Anterior cingulate cortex (tissue), 58 donors: Measurements from ENCODE around the gene SOX15.
A peak's percentile ranks its signal among the peaks of the same experiment; 100 is the strongest.
"Not testable (repeated sequence)": the region's sequence is repeated elsewhere in the genome, so short reads cannot be mapped to it uniquely, and the experiment has no call there.

ENCODE experiments used
- DNase-seq, 58 donors: peaks; one replicate each; lab custom pipeline; 2025; lab: John Stamatoyannopoulos, UW

Gene SOX15

GRCh38 chr17:7589891-7590691, at the start of gene SOX15:
SOX15 (minus strand) TSS chr17:7590094; CDS start chr17:7589676, 418 bp downstream.
- no peak for DNase-seq

DNA sequence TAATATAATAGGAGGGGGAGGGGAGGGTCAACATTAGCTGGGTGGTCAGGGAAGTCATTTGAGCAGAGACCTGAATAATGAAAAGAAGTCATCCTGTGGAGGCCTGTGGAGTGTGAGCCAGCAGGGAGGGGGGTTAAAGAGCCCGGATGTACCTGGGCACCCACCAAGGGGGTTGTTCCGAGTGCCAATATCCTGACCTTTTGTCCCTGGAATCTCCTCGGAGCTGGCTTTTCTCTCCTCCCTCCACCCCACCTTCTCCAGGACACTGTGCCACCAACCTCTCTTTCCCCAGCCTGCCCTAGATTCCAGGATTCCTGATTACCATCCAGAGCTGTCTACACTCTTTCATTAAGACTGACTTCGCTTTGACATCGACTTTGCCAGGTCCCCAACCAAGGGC, 46.3 kb upstream of the SOX15 start:
- DNase-seq = no peak

GRCh38 chr17:7634384-7634783, 44.5 kb upstream of the SOX15 start:
- DNase-seq = peak in 34 of 58 donors; percentile 7 to 60 (median 40)

- no peak for DNase-seq
Measured at GRCh38 chr17:7633093-7633492, 43.2 kb upstream of the SOX15 start.

GRCh38 chr17:7632492-7632894, 42.6 kb upstream of the SOX15 start:
- DNase-seq = peak in 2 of 58 donors; percentile 11 to 18

DNA sequence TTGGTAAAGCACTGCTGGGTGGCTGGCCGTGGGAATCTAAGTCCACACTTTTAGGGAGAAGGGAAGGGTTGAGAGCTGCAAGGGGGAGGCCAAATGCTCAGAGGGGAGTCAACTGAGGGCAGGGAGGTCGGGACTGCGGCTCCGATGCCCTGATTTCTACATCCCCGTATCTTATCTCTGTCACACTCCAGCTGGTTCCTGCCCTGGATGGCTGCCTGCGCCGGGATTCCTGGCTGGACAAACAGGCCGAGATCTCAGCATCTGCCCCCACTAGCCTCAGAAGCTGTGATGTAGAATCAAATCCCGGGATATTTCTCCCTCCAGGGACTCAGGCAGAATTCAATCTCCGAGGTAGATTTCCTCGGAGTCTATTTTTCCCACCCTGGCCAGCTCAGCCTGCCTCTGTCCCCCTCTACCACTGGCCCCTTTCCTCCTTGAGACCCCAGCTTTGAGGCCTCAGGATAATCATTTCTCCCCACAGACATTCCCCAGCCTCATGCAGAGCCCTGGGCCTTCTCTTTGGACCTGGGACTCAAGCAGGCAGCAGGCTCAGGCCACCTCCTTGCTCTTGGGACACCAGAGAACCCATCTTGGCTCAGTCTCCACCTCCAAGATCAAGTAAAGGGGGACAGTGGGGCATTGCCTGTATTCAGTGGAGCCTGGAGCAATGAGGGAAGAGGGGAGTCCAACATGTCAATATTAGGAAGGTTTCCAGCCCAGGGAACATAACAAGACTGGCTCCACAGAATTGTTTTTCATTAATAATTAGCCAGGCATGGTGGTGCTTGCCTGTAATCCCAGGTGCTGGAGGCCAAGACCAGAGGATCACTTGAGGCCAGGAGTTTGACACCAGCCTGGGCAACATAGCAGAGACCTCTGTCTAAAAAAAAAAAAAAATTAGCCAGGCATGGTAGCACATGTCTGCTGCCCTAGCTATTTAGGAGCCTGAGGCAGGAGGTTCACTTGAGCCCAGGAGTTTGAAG, 41.8 kb upstream of the SOX15 start:
- DNase-seq = no peak

DNA sequence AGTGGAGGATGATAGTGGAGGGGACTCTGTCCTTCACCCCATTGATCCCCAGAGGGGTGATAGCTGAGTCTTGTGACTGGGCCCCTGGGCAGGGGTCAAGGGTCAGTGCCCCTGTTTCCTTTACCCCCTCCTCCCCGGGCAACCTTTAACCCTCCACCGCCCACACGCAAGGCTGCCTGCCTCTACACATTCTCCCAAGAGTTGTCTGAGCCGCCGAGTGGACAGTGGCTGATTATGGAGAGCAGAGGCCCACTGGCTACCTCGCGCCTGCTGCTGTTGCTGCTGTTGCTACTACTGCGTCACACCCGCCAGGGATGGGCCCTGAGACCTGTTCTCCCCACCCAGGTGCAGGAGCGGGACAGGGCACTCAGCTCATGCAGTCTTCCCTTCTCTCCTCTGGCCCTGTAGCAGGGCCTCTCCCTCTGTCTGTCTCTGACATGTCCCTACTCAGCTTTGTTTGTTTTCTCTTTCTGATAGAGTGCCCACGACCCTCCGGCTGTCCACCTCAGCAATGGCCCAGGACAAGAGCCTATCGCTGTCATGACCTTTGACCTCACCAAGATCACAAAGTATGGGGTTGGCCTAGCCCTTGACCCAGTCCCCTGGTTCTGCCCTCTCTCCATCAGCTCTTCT, 40.2 kb upstream of the SOX15 start, which contains the start of gene SHBG:
SHBG (plus strand) TSS at position 197 of the 633 bp plus-strand sequence; CDS start at position 235, 38 bp downstream.
- DNase-seq = no peak

DNA sequence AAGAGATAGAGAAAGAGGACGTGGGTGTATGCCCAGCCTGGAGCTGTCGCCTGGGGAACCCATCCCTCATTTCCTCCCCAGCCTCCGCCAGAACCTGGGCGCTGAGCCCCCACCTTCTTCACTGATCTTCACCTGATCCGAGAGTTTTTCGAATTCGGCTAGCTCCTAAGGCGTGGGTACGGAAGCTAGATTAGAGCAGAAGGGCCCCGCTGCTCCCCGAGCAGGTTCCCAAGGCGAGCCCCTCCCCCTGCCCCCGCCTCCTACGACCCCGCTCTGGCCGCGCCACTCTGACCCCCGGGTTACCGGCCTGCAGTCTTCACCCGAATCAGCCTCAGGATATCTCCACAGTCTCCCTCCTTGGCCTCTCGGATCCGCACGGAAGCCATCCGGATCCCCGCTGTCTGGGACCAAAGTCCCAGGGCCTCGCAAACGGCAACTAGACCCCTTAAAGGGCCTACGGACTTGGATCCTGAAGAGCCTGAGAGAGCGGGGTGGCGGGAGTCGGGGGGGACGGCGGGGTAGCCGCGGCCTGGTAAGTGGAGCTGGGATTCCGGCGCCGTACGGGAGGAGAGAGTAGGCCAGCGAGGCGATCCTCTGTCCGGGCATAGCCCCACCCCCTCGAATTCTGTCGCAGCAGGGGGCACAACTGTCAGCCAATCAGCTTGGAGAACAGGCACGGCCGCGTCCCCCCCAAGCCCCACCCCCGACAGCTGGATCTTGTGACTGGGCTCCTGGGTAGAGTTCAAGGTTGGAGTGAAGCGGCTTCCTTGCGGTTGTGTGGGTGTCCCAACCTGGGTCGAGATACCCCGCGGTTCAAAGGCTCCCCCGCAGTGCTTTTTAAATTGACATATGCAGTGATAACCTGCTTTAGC, 37.6 kb upstream of the SOX15 start, which contains the start of gene SAT2:
SAT2 (minus strand) TSS at position 572 of the 872 bp plus-strand sequence; CDS start at position 386, 186 bp downstream.
- peak; percentile 52 to 97 (median 92) for DNase-seq

DNA sequence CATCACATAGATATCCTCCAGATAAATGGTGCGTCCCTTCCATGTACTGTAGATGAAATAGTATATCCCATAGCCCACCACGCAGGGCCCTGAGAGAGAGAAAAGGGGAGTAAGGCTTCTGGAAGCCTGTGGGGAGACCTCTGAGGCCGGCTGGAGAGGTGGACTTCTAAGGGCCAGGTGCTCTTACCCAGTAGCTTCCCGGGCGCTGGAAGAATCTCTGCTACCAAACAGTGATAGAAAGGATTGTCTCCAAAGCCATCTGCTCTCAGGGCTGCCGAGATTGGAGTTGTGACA, 37.0 kb upstream of the SOX15 start:
- peak in 3 of 58 donors; percentile 15 to 22 (median 18) for DNase-seq

GRCh38 chr17:7626307-7626706, 36.4 kb upstream of the SOX15 start:
- DNase-seq = peak in 8 of 58 donors; percentile 6 to 20 (median 12)

GRCh38 chr17:7625749-7626148, 35.9 kb upstream of the SOX15 start:
- DNase-seq = not testable (repeated sequence)

DNA sequence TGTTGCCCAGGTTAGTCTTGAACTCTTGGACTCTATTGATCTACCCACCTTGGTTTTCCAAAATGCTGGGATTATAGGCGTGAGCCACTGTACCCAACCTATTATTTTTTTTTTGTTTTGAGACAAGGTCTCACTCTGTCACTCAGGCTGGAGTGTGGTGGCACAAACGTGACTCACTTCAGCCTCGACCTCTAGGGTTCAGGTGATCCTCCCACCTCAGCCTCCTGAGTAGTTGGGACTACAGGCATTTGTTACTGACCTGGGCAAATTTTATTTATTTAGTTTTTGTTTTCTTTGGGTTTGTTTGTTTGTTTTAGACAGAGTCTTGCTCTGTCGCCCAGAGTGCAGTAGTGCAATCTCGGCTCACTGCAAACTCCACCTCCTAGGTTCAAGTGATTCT, 33.8 kb upstream of the SOX15 start:
- DNase-seq = no peak

GRCh38 chr17:7620835-7621234, 30.9 kb upstream of the SOX15 start:
- DNase-seq = no peak

DNA sequence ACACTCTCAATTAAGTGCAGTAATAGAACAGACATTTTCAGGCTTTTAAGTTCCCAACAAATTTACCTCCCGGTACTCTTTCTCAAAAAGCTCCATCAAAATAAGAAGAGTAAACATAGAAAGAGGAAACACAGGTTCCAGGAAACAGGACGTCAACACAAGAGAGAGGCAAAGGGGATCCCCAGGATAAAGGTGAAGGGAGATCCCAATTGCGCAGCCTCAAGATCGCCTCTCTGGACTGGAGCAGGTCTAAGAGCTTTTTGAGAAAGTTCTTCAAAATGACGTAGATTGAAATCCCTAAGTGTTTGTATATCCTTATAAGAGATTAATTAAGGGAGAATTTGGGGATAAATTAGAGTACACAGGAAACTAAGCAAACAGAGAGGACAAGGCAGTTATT, 28.7 kb upstream of the SOX15 start:
- no peak for DNase-seq

DNA sequence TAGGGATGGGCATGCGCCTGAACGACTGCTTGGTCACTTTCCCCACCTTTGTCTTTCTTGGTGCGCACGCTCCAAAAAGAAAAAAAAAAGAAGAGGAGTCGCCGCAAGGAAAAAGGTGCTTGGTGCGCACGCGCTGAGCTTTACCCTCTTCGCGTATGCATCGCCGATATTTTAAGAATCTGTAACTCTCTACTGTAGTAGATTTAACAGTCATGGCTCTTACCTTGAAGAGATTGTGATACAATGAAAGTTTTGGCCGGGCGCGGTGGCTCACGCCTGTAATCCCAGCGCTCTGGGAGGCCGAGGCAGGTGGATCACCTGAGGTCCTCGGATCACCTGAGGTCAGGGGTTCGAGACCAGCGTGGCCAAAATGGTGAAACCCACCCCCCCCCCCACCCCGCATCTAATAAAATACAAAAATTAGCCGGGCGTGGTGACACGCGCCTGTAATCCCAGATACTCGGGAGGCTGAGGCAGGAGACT, 25.4 kb upstream of the SOX15 start:
- no peak for DNase-seq

GRCh38 chr17:7614425-7615264, 24.8 kb upstream of the SOX15 start, which contains the start of gene FXR2:
FXR2 (minus strand) TSS chr17:7614897; CDS start chr17:7614532, 365 bp downstream.
- DNase-seq = peak; percentile 91 to 100 (median 99)

DNA sequence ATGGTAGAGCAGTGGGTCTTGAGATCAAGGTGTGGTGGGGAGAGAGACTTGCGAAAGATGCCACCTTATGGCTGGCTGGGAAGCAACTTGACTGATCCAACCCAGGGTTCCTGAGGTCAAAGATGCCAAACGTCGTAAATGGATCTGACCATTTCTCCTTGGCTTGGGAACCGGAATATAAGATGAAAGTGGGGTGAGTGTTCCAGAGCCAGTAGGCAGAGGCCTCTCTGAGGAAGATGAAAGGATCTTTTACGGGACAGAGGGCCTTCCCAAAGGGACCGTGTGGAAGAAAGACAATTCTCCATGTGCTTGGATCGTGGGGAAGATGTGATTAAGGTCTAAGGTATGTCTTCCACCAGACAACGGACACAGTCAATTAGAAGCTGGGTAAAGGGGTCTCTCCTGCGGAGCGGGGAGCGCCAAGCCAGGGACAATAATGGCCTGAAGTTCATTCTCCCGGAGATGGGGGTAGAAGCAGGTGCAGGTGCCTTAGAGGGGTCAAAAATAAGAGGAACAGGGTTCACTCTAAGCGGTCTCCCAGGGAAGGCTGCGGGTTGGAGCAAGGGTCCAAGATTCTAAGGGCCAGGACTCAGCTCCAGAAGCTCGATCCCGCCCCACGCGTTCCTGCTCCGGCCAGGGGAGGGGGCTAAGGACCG, 24.0 kb upstream of the SOX15 start:
- no peak for DNase-seq

DNA sequence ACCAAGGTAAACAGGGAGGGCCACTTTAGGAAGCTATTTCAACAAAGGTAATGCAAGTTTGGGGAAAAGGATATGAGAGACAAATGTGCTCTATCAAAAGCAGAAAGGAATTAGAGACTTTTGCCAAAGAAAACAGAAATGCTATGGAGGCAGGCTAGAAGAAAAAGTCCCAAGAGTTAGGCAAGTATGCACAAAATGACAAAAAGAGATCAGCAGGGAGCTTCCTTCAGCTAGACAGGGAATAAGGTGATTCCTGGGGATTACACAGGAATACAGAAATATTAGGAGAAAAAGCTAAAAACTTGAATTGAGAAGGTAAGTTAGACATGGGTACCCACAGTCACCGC, 22.4 kb upstream of the SOX15 start:
- no peak for DNase-seq
